ENCODE data around the gene ETF1. TPM values are rescaled to one million over a fixed set of nuclear protein-coding genes. Genes with fewer than 3 reads are reported as not detected.

ETF1 gene
- total RNA-seq, 6 experiments from 2014 or later, result 133 to 153 (median 148) TPM

DNA sequence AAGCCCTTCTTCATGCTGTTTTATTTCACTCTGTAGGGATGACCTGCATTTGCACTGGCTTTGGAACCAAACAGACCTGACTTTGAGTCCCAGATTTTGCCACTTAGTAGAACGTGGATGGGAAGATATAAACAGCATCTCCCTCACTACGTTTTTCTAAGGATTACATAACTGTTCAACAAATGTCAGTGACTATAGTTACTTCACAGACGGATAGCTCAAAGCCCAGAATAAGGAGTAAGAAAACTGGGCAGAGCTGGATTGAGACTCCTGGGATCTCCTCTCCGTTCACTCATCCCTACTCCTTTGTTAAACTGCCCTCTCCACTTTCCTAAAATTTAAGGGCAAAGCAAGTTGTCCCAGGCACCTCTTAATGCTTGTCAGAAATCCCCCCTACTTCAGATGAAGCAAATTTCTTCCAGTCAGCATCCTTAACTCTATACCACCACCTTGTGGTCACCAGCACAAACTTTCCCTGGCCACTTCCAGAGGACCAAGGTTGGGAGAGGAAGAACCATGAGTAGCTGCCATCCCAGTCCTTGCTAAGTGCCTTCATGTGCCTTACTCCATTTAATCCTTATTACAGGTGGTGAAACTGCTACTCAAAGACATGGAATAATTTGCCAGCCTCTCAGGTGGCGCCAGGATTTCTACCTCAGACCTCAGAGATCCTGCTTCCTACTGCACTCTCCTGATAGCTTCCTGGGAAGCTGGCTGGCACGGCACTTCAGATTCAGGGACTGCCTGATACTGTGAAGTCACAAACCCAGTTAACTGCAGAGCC lies 39.4 kb downstream of the ETF1 start:
- TF ChIP-seq, protein P1, sequence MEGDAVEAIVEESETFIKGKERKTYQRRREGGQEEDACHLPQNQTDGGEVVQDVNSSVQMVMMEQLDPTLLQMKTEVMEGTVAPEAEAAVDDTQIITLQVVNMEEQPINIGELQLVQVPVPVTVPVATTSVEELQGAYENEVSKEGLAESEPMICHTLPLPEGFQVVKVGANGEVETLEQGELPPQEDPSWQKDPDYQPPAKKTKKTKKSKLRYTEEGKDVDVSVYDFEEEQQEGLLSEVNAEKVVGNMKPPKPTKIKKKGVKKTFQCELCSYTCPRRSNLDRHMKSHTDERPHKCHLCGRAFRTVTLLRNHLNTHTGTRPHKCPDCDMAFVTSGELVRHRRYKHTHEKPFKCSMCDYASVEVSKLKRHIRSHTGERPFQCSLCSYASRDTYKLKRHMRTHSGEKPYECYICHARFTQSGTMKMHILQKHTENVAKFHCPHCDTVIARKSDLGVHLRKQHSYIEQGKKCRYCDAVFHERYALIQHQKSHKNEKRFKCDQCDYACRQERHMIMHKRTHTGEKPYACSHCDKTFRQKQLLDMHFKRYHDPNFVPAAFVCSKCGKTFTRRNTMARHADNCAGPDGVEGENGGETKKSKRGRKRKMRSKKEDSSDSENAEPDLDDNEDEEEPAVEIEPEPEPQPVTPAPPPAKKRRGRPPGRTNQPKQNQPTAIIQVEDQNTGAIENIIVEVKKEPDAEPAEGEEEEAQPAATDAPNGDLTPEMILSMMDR (IDR thresholded peaks at IDR 0.05), result peak; percentile 87

DNA sequence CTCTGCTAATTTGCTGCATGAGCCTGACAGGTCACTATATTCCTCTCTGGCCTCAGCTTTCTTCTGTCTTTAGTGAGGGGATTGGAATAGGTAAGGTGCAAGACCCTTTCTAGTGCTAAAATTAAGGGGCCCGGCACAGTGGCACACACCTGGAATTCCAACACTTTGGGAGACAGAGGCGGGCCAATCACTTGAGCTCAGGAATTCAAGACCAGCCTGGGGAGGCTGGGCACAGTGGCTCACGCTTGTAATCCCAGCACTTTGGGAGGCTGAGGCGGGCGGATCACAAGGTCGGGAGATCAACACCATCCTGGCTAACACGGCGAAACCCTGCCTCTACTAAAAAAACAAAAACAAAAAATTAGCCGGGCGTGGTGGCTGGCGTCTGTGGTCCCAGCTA lies 40.5 kb downstream of the ETF1 start:
- no peak overlapping the region for H3K27ac Mint-ChIP-seq
- H3K4me3 Mint-ChIP-seq, result no peak overlapping the region
- peaks cover 11% of the 10 kb centered on the region; the same call in 1 of the 2 replicates for H3K4me1 Mint-ChIP-seq (ENCODE audit: low read depth)
- peaks cover 6% of the 10 kb centered on the region for H3K27me3 Mint-ChIP-seq (ENCODE audit: insufficient read depth)
- DNase-seq, result no peak
- peaks cover 4% of the 10 kb centered on the region; the same call in 1 of the 2 replicates for H3K36me3 Mint-ChIP-seq (ENCODE audit: low read depth)
- TF ChIP-seq, protein P1 (IDR thresholded peaks at IDR 0.05), result no peak
- no peaks in the 10 kb centered on the region for H3K9me3 Mint-ChIP-seq

More for the DNA sequence above, 39.4 kb downstream of the ETF1 start:
- H3K27ac Mint-ChIP-seq, result peak overlapping the region; percentile 1; the same call in 1 of the 2 replicates
- peaks cover 14% of the 10 kb centered on the region for H3K36me3 Mint-ChIP-seq (ENCODE audit: low read depth)
- H3K4me3 Mint-ChIP-seq, result no peak overlapping the region
- peak; percentile 59 for DNase-seq
- H3K27me3 Mint-ChIP-seq (ENCODE audit: insufficient read depth), result peaks cover 9% of the 10 kb centered on the region
- H3K9me3 Mint-ChIP-seq, result no peaks in the 10 kb centered on the region
- H3K4me1 Mint-ChIP-seq (ENCODE audit: low read depth), result peaks cover 19% of the 10 kb centered on the region; the same call in 1 of the 2 replicates

GRCh38 chr5:138502121-138502520 lies 40.9 kb downstream of the ETF1 start:
- TF ChIP-seq, protein P1 (IDR thresholded peaks at IDR 0.05), result no peak
- peaks cover 6% of the 10 kb centered on the region for H3K27me3 Mint-ChIP-seq (ENCODE audit: insufficient read depth)
- H3K4me1 Mint-ChIP-seq (ENCODE audit: low read depth), result peaks cover 7% of the 10 kb centered on the region; the same call in 1 of the 2 replicates
- peaks cover under 1% of the 10 kb centered on the region; the same call in 1 of the 2 replicates for H3K36me3 Mint-ChIP-seq (ENCODE audit: low read depth)
- no peaks in the 10 kb centered on the region for H3K9me3 Mint-ChIP-seq
- H3K4me3 Mint-ChIP-seq, result no peak overlapping the region
- no peak for DNase-seq
- H3K27ac Mint-ChIP-seq, result peak overlapping the region; percentile 29; the same call in 1 of the 2 replicates

- Mint-ChIP-seq H3K36me3 (ENCODE audit: low read depth) (no peaks in the 10 kb centered on the region), H3K27me3 (ENCODE audit: insufficient read depth) (peaks cover 5% of the 10 kb centered on the region; the same call in 1 of the 2 replicates), H3K4me1 (ENCODE audit: low read depth) (peaks cover 7% of the 10 kb centered on the region), H3K27ac (no peak overlapping the region), H3K4me3 (no peak overlapping the region), H3K9me3 (no peaks in the 10 kb centered on the region)
- TF ChIP-seq, protein P1 (IDR thresholded peaks at IDR 0.05), result no peak
- DNase-seq, result no peak
Observed at GRCh38 chr5:138498376-138498775, 44.7 kb downstream of the ETF1 start.

DNA sequence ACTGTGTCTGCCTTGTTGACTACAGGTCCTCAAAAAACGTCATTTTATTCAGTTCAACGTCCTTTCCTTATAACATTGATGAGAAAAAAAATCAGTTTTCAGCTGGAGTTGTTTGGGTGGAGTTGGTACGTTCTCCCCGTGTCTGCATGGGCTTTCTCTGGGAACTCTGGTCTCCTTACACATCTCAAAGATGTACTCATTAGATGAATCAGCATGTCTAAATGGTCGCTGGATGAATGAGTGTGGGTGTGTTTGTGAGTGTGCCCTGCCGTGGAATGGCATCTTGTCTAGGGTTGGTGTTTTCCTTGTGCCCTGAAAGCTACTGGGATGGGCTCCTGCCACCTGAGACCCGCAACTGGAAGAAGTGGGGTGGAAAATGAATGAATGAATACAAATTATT lies 47.7 kb downstream of the ETF1 start:
- H3K27ac Mint-ChIP-seq, result no peak overlapping the region
- H3K4me1 Mint-ChIP-seq (ENCODE audit: low read depth), result peaks cover 23% of the 10 kb centered on the region
- TF ChIP-seq, protein P1 (IDR thresholded peaks at IDR 0.05), result no peak
- no peaks in the 10 kb centered on the region for H3K9me3 Mint-ChIP-seq
- no peak for DNase-seq
- peaks cover 2% of the 10 kb centered on the region; the same call in 1 of the 2 replicates for H3K27me3 Mint-ChIP-seq (ENCODE audit: insufficient read depth)
- no peaks in the 10 kb centered on the region for H3K36me3 Mint-ChIP-seq (ENCODE audit: low read depth)
- no peak overlapping the region for H3K4me3 Mint-ChIP-seq

Measured in HFFc6 (cell line).